GM21526 (cell line): ENCODE data around the gene MACO1.
"Not testable (repeated sequence)": the region's sequence is repeated elsewhere in the genome, so short reads cannot be mapped to it uniquely, and the experiment has no call there.

Source experiments
- ATAC-seq: cut with Tn5 transposase; IDR thresholded peaks from one replicate; pipeline ENCODE4 v1.9.1; 2021; ENCODE audit warnings: moderate library complexity; ENCODE audit not compliant: unreplicated experiment, low FRiP score

The MACO1 gene

GRCh38 chr1:25430073-25430966 lies at the start of gene MACO1:
MACO1 (plus strand) TSS chr1:25430897; CDS start chr1:25431099, 202 bp downstream.
- peak; percentile 83 for ATAC-seq

GRCh38 chr1:25382543-25382942 lies 48.2 kb upstream of the MACO1 start:
- not testable (repeated sequence) for ATAC-seq

GRCh38 chr1:25383090-25383489 lies 47.6 kb upstream of the MACO1 start:
- ATAC-seq: not testable (repeated sequence)

- ATAC-seq: not testable (repeated sequence)
Measured at GRCh38 chr1:25383875-25384274, 46.8 kb upstream of the MACO1 start.

- ATAC-seq: not testable (repeated sequence)
Measured at GRCh38 chr1:25387096-25387495, 43.6 kb upstream of the MACO1 start.

- ATAC-seq: not testable (repeated sequence)
Measured at GRCh38 chr1:25388691-25389090, 42.0 kb upstream of the MACO1 start.

- ATAC-seq: not testable (repeated sequence)
Measured at GRCh38 chr1:25389721-25390120, 41.0 kb upstream of the MACO1 start.

- ATAC-seq: no peak
Measured at GRCh38 chr1:25392841-25393240, 37.9 kb upstream of the MACO1 start.

- not testable (repeated sequence) for ATAC-seq
Measured at GRCh38 chr1:25397549-25397948, 33.1 kb upstream of the MACO1 start.

- ATAC-seq: not testable (repeated sequence)
Measured at GRCh38 chr1:25398079-25398478, 32.6 kb upstream of the MACO1 start.

- ATAC-seq: not testable (repeated sequence)
Measured at GRCh38 chr1:25402947-25403803, 27.5 kb upstream of the MACO1 start.

- not testable (repeated sequence) for ATAC-seq
Measured at GRCh38 chr1:25405731-25406305, 24.9 kb upstream of the MACO1 start.

- ATAC-seq: not testable (repeated sequence)
Measured at GRCh38 chr1:25409641-25410427, 20.9 kb upstream of the MACO1 start.

- not testable (repeated sequence) for ATAC-seq
Measured at GRCh38 chr1:25412872-25413623, 17.6 kb upstream of the MACO1 start.

GRCh38 chr1:25414157-25414556 lies 16.5 kb upstream of the MACO1 start:
- not testable (repeated sequence) for ATAC-seq

GRCh38 chr1:25414578-25414977 lies 16.1 kb upstream of the MACO1 start:
- not testable (repeated sequence) for ATAC-seq

GRCh38 chr1:25417280-25417679 lies 13.4 kb upstream of the MACO1 start:
- not testable (repeated sequence) for ATAC-seq

- ATAC-seq: not testable (repeated sequence)
Measured at GRCh38 chr1:25419339-25419738, 11.4 kb upstream of the MACO1 start.

GRCh38 chr1:25420715-25421114 lies 10.0 kb upstream of the MACO1 start, which contains the start of gene RHCE:
RHCE (minus strand) TSS chr1:25420825; CDS start chr1:25420786, 39 bp downstream.
- ATAC-seq: not testable (repeated sequence)
